Subcutaneous abdominal adipose tissue (tissue), 5 donors: ENCODE results near the gene NPY4R2.
"Not testable (repeated sequence)": the region's sequence is repeated elsewhere in the genome, so short reads cannot be mapped to it uniquely, and the experiment has no call there.

Source experiments
- H3K27ac ChIP-seq: one replicate; pipeline ENCODE4 v1.7.0; 2013; ENCODE audit warnings: low read depth, mild to moderate bottlenecking, inconsistent platforms, low read length, moderate library complexity
- H3K27me3 ChIP-seq, 5 donors: one replicate each; pipeline ENCODE4 v1.7.0; 2013; ENCODE audit warnings: low read length in 5 of 5, inconsistent platforms in 1 of 5; ENCODE audit not compliant: control insufficient read depth in 5 of 5, insufficient read depth in 4 of 5
- H3K36me3 ChIP-seq, 5 donors: one replicate each; pipeline ENCODE4 v1.7.0; 2013; ENCODE audit warnings: low read length in 5 of 5; ENCODE audit not compliant: control insufficient read depth in 5 of 5, insufficient read depth in 5 of 5
- H3K4me1 ChIP-seq, 5 donors: one replicate each; pipeline ENCODE4 v1.7.0; 2013; ENCODE audit warnings: low read length in 5 of 5, mild to moderate bottlenecking in 3 of 5, moderate library complexity in 1 of 5; ENCODE audit not compliant: control insufficient read depth in 5 of 5, insufficient read depth in 5 of 5
- H3K4me3 ChIP-seq, 5 donors: one replicate each; pipeline ENCODE4 v1.7.0; 2013; ENCODE audit warnings: low read length in 5 of 5, low read depth in 1 of 5
- H3K9ac ChIP-seq, 5 donors: one replicate each; pipeline ENCODE4 v1.7.0; 2013; ENCODE audit warnings: low read length in 5 of 5, mild to moderate bottlenecking in 4 of 5, moderate library complexity in 3 of 5
- H3K9me3 ChIP-seq, 5 donors: one replicate each; pipeline ENCODE4 v1.7.0; 2013; ENCODE audit warnings: low read length in 5 of 5; ENCODE audit not compliant: control insufficient read depth in 5 of 5
- donor health status: healthy.
- donor health status: healthy.
- donor health status: healthy.
- donor health status: healthy.
- donor health status: healthy.

Gene NPY4R2

GRCh38 chr10:47894571-47894970 is 23.9 kb upstream of the NPY4R2 start:
- not testable (repeated sequence) for H3K36me3 ChIP-seq, H3K4me3 ChIP-seq, H3K9ac ChIP-seq, H3K27me3 ChIP-seq, H3K27ac ChIP-seq, H3K9me3 ChIP-seq, H3K4me1 ChIP-seq

- not testable (repeated sequence) for H3K9ac ChIP-seq, H3K27me3 ChIP-seq, H3K4me1 ChIP-seq, H3K4me3 ChIP-seq, H3K9me3 ChIP-seq, H3K36me3 ChIP-seq, H3K27ac ChIP-seq
Observed at GRCh38 chr10:47897813-47898212, 20.6 kb upstream of the NPY4R2 start.

- not testable (repeated sequence) for H3K4me3 ChIP-seq, H3K4me1 ChIP-seq, H3K9ac ChIP-seq, H3K27me3 ChIP-seq, H3K36me3 ChIP-seq, H3K27ac ChIP-seq, H3K9me3 ChIP-seq
Observed at GRCh38 chr10:47909333-47909732, 9.1 kb upstream of the NPY4R2 start.

GRCh38 chr10:47910486-47910885 is 8.0 kb upstream of the NPY4R2 start:
- H3K36me3 ChIP-seq, H3K9ac ChIP-seq, H3K4me1 ChIP-seq, H3K9me3 ChIP-seq, H3K27ac ChIP-seq, H3K4me3 ChIP-seq, H3K27me3 ChIP-seq: not testable (repeated sequence)

GRCh38 chr10:47914052-47914451 is 4.4 kb upstream of the NPY4R2 start:
- H3K9me3 ChIP-seq, H3K9ac ChIP-seq, H3K4me1 ChIP-seq, H3K27ac ChIP-seq, H3K36me3 ChIP-seq, H3K4me3 ChIP-seq, H3K27me3 ChIP-seq: not testable (repeated sequence)

- not testable (repeated sequence) for H3K4me1 ChIP-seq, H3K4me3 ChIP-seq, H3K27me3 ChIP-seq, H3K9me3 ChIP-seq, H3K27ac ChIP-seq, H3K9ac ChIP-seq, H3K36me3 ChIP-seq
Observed at GRCh38 chr10:47915849-47916548, 2.5 kb upstream of the NPY4R2 start.

GRCh38 chr10:47920610-47921009 is 2.1 kb downstream of the NPY4R2 start:
- not testable (repeated sequence) for H3K9me3 ChIP-seq, H3K4me3 ChIP-seq, H3K36me3 ChIP-seq, H3K9ac ChIP-seq, H3K27me3 ChIP-seq, H3K27ac ChIP-seq, H3K4me1 ChIP-seq

- H3K4me1 ChIP-seq, H3K27ac ChIP-seq, H3K27me3 ChIP-seq, H3K9me3 ChIP-seq, H3K36me3 ChIP-seq, H3K4me3 ChIP-seq, H3K9ac ChIP-seq: not testable (repeated sequence)
Observed at GRCh38 chr10:47922503-47922902, 4.0 kb downstream of the NPY4R2 start.

GRCh38 chr10:47924628-47925027 is 6.2 kb downstream of the NPY4R2 start:
- not testable (repeated sequence) for H3K27ac ChIP-seq

GRCh38 chr10:47927147-47927916 is 8.9 kb downstream of the NPY4R2 start:
- not testable (repeated sequence) for H3K9ac ChIP-seq, H3K27me3 ChIP-seq, H3K4me3 ChIP-seq, H3K9me3 ChIP-seq, H3K36me3 ChIP-seq, H3K27ac ChIP-seq, H3K4me1 ChIP-seq

More at GRCh38 chr10:47924628-47925027, 6.2 kb downstream of the NPY4R2 start:
- not testable (repeated sequence) for H3K4me3 ChIP-seq, H3K9ac ChIP-seq, H3K36me3 ChIP-seq, H3K9me3 ChIP-seq, H3K27me3 ChIP-seq, H3K4me1 ChIP-seq
